Choroid plexus epithelial cell (primary cell): Measurements from ENCODE around the gene MYO15B.

Experiments
- DNase-seq: peaks from one replicate; pipeline ENCODE4 v3.0.0-alpha.2; 2010; ENCODE audit warnings: low read depth
- H3K4me3 ChIP-seq: 2 replicates; pipeline ENCODE4 v1.5.1; 2011; ENCODE audit warnings: low read depth, mild to moderate bottlenecking, control low read depth, low read length, moderate library complexity
- CTCF ChIP-seq: conservative IDR thresholded peaks from 2 replicates; pipeline ENCODE4 v1.5.1; 2011; ENCODE audit warnings: low read depth, mild to moderate bottlenecking, control low read depth, inconsistent platforms, low read length, moderate library complexity

The MYO15B gene

GRCh38 chr17:75565618-75566017, 22.0 kb upstream of the MYO15B start:
- no peak for TF ChIP-seq CTCF
- no peak for DNase-seq
- no peak overlapping the region for H3K4me3 ChIP-seq

GRCh38 chr17:75566416-75566815, 21.2 kb upstream of the MYO15B start:
- TF ChIP-seq CTCF: no peak
- no peak for DNase-seq
- H3K4me3 ChIP-seq: no peak overlapping the region

- no peak for TF ChIP-seq CTCF
- DNase-seq: no peak
Observed at GRCh38 chr17:75566834-75567233, 20.8 kb upstream of the MYO15B start.

GRCh38 chr17:75568412-75569255, 19.0 kb upstream of the MYO15B start:
- no peak for TF ChIP-seq CTCF
- no peak for DNase-seq
- no peak overlapping the region for H3K4me3 ChIP-seq

More at GRCh38 chr17:75566834-75567233, 20.8 kb upstream of the MYO15B start:
- H3K4me3 ChIP-seq: no peak overlapping the region

- DNase-seq: no peak
- TF ChIP-seq CTCF: no peak
- H3K4me3 ChIP-seq: no peak overlapping the region
Observed at GRCh38 chr17:75570034-75570676, 17.4 kb upstream of the MYO15B start.

- no peak overlapping the region for H3K4me3 ChIP-seq
- TF ChIP-seq CTCF: no peak
- no peak for DNase-seq
Observed at GRCh38 chr17:75570772-75571171, 16.8 kb upstream of the MYO15B start.
